Erythroblast (primary cell): Measurements from ENCODE around the gene RIMBP2.

Experiments
- GATA1 ChIP-seq: IDR thresholded peaks from 2 replicates; pipeline ENCODE4 v1.6.1; 2011; ENCODE audit warnings: low read depth, mild to moderate bottlenecking, control low read depth, low read length, moderate library complexity
- POLR2A ChIP-seq: IDR thresholded peaks from 2 replicates; pipeline ENCODE4 v1.6.1; 2011; ENCODE audit warnings: mild to moderate bottlenecking, low read length

- TF ChIP-seq POLR2A (no peak), GATA1 (no peak)
These were observed 282.7 kb downstream of the RIMBP2 start for GRCh38 chr12:130433411-130433810.
